B cell (primary cell): ENCODE results near the gene THYN1.

Source experiments
- CTCF ChIP-seq: fragments of 200-600 bp; IDR thresholded peaks from one replicate; pipeline ENCODE4 v1.8.0; 2022; ENCODE audit warnings: antibody characterized with exemption, mild to moderate bottlenecking
- EZH2 ChIP-seq: IDR thresholded peaks from 2 replicates; pipeline ENCODE4 v1.6.1; 2012; ENCODE audit warnings: borderline replicate concordance, low read depth, mild to moderate bottlenecking, moderate library complexity, low read length; ENCODE audit not compliant: insufficient read depth, poor library complexity, severe bottlenecking

GRCh38 chr11:134253188-134253993 lies at the start of gene THYN1, which contains the start of gene ACAD8:
- peak; percentile 40 for TF ChIP-seq CTCF
- no peak for TF ChIP-seq EZH2
